HS-5 (cell line): ENCODE data around the gene OR10A6.

ENCODE experiments used
- DNase-seq: peaks from one replicate; pipeline ENCODE4 v3.0.0-alpha.2; 2012; ENCODE audit warnings: low read depth

Gene OR10A6

GRCh38 chr11:7910286-7910788, 20.7 kb downstream of the OR10A6 start:
- DNase-seq: no peak

GRCh38 chr11:7909585-7910285, 21.3 kb downstream of the OR10A6 start:
- no peak for DNase-seq

GRCh38 chr11:7907121-7907520, 23.9 kb downstream of the OR10A6 start:
- no peak for DNase-seq

GRCh38 chr11:7906481-7906880, 24.6 kb downstream of the OR10A6 start:
- no peak for DNase-seq

GRCh38 chr11:7905961-7906429, 25.1 kb downstream of the OR10A6 start:
- no peak for DNase-seq

- DNase-seq: no peak
These were observed 25.5 kb downstream of the OR10A6 start for GRCh38 chr11:7905549-7905948.

GRCh38 chr11:7904917-7905316, 26.2 kb downstream of the OR10A6 start:
- no peak for DNase-seq

- no peak for DNase-seq
These were observed 27.1 kb downstream of the OR10A6 start for GRCh38 chr11:7903940-7904339.

GRCh38 chr11:7901319-7901854, 29.7 kb downstream of the OR10A6 start:
- DNase-seq: no peak

GRCh38 chr11:7900686-7901085, 30.4 kb downstream of the OR10A6 start:
- DNase-seq: no peak

GRCh38 chr11:7899418-7899817, 31.6 kb downstream of the OR10A6 start:
- DNase-seq: no peak

GRCh38 chr11:7898666-7899283, 32.3 kb downstream of the OR10A6 start:
- no peak for DNase-seq

- DNase-seq: no peak
These were observed 34.9 kb downstream of the OR10A6 start for GRCh38 chr11:7896009-7896785.

- no peak for DNase-seq
These were observed 36.8 kb downstream of the OR10A6 start for GRCh38 chr11:7894251-7894650.

GRCh38 chr11:7893796-7894195, 37.3 kb downstream of the OR10A6 start:
- DNase-seq: no peak

- DNase-seq: peak; percentile 71
These were observed 38.2 kb downstream of the OR10A6 start for GRCh38 chr11:7892840-7893254.

- peak; percentile 82 for DNase-seq
These were observed 38.9 kb downstream of the OR10A6 start for GRCh38 chr11:7892059-7892699.

GRCh38 chr11:7890417-7891172, 40.5 kb downstream of the OR10A6 start:
- no peak for DNase-seq

- no peak for DNase-seq
These were observed 41.1 kb downstream of the OR10A6 start for GRCh38 chr11:7889985-7890384.

GRCh38 chr11:7882860-7883259, 48.2 kb downstream of the OR10A6 start:
- DNase-seq: no peak
